ENCODE results near the gene PDHX.

GRCh38 chr11:35016916-35017315 is 100.5 kb downstream of the PDHX start:
- TF ChIP-seq TAF1 (IDR thresholded peaks at IDR 0.05; ENCODE audit: borderline replicate concordance, low read depth, low read length) (no peak), E2F4 (IDR thresholded peaks at IDR 0.05; ENCODE audit: low read depth, low read length) (no peak), RAD21 (IDR thresholded peaks at IDR 0.05; ENCODE audit: insufficient read depth, low read depth, low read length) (no peak), NFYA (IDR thresholded peaks at IDR 0.05; ENCODE audit: borderline replicate concordance, low read depth, low read length) (no peak), SUZ12 (IDR thresholded peaks at IDR 0.05; ENCODE audit: unreplicated experiment) (no peak), KDM1A (IDR thresholded peaks at IDR 0.05; ENCODE audit: borderline replicate concordance) (no peak), ATF7 (IDR thresholded peaks at IDR 0.05; ENCODE audit: low read depth) (no peak), POLR2A (IDR thresholded peaks at IDR 0.05; ENCODE audit: low read depth, low read length) (no peak), ZNF217 (IDR thresholded peaks at IDR 0.05) (no peak), BRCA1 (IDR thresholded peaks at IDR 0.05; ENCODE audit: low read depth, low read length) (no peak)
- TF ChIP-seq, protein P1, sequence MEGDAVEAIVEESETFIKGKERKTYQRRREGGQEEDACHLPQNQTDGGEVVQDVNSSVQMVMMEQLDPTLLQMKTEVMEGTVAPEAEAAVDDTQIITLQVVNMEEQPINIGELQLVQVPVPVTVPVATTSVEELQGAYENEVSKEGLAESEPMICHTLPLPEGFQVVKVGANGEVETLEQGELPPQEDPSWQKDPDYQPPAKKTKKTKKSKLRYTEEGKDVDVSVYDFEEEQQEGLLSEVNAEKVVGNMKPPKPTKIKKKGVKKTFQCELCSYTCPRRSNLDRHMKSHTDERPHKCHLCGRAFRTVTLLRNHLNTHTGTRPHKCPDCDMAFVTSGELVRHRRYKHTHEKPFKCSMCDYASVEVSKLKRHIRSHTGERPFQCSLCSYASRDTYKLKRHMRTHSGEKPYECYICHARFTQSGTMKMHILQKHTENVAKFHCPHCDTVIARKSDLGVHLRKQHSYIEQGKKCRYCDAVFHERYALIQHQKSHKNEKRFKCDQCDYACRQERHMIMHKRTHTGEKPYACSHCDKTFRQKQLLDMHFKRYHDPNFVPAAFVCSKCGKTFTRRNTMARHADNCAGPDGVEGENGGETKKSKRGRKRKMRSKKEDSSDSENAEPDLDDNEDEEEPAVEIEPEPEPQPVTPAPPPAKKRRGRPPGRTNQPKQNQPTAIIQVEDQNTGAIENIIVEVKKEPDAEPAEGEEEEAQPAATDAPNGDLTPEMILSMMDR (IDR thresholded peaks at IDR 0.05 in 2 of 3, conservative IDR thresholded peaks at IDR 0.05 in 1 of 3; ENCODE audit: control insufficient read depth in 2 of 3, extremely low read depth in 1 of 3, insufficient read depth in 1 of 3, low read depth in 3 of 3, low read length in 3 of 3): no peak

All from GM12878 (cell line).